Measurements from ENCODE around the gene GPC6.

Gene GPC6

DNA sequence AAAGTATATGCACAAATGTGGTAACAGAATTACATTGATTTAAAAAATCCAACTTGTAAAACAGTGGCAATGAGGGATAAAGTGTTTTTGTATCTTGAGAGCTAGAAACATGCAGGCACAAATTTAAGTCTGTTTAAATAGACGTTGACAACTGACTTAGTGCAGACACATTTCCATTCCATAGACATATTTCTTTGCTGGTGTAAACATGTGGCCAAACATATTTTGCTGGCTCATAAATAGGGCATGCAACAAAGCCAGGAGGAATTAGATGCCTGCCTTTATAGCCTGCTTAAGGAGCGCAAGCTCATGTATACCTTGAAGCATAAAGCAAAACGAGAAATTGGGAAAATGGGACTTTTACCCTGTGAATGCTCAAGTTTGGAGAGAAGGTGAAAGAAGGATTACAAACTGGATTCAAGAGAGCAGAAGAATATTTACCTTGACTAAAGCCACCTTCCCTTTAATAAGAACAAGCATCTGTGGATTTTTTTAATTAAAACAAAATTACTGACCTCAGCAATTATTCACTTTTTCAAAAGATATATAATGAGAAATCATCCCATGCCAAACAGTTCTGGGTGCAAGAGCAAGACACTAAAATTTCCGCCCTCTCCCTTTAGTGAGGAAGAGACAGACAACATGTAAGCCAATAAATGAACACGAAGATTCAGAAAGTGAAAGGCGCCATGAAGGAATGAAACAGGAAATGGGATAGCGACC lies 1181.9 kb downstream of the GPC6 start:
- DNase-seq = no peak

GRCh38 chr13:94411747-94412146 lies 1185.1 kb downstream of the GPC6 start:
- no peak for DNase-seq

DNA sequence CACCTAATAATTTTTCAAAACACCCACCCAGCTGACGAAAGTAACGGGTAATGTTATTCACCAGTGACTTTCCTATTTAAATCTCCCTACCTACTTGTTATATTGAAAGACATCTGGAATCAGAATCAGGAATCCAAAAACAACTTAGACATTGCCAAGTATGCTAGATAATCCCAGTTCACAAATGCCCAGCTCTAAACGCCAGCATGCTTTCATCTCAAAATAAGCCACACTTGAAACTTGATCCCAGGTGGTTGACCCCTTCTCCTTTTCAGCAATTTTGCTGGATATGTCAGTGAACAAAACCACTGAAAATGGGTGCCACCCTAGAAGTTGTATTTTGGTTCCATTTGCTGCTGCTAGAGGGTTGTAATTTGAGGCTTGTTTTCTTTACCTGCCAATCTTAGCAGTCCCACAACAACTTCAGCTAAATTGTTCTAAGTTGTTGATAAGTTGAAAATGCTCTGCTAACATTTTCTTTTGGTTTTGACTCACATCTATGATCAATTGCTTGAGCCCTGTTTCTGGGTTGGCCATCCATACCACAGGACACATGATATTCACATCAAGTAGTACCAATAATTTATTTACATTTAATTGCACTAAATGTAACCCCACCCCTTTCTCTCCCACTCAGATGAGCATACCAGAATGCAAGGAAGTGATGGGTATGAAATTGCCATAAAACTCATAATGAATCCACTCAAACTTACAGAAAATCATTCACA lies 1186.4 kb downstream of the GPC6 start:
- no peak for DNase-seq

GRCh38 chr13:94413598-94413944 lies 1187.0 kb downstream of the GPC6 start:
- no peak for DNase-seq

DNA sequence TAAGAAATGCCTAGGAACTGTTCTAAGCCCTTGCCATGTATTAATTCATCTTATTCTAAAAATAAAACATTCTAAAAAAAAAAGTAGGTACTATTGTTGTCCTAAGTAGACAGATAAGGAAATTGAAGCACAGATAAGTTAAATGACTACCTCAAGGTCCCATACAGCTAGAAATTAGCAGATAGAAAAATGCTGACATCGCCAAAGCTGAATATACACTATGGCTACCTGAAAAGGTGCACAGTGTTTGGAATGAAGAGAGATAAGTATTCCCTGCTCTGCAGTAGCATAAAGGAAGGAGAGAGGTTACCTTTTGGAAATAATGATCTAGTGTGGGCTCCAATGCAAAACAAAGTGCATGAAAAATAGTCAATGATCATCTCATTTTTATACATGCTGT lies 1187.5 kb downstream of the GPC6 start:
- no peak for DNase-seq

- peak; percentile 30 for DNase-seq
Observed at GRCh38 chr13:94414708-94415107, 1188.1 kb downstream of the GPC6 start.

DNA sequence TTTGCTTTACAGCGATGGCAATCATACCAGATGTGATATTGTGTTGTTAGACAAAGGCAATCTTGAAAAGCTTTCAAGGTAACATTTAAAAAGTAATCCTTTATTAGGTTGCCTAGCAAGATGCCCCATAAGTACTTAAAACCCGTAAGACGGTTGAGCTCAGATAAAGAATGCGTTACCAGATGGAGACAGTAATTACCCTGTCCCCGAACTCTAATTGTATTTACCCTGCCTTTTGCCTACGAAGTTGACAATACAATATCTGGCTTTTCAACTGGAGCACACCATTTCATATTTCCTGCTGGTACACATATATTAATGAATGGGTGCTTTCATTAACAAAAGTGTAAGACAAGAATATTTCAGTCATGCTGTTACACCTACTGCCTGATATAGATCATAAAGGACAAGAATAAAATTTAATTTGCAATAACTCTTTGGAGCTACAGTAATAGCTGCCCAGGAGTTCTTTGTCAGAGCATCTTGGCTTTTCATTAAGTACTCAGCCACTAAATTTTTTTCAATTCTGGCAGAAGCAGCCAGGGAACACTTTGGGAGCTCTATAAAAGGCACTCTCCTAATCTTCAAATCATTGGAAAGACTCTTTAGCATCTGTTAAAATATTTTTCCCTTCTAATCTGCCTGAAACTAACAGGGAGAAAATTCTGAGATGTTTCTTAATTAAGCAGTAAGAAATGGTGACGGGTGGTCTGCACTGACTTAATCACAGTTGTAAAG lies 1189.1 kb downstream of the GPC6 start:
- peak; percentile 83 for DNase-seq

- no peak for DNase-seq
Observed at GRCh38 chr13:94416454-94417080, 1190.0 kb downstream of the GPC6 start.

- no peak for DNase-seq
Observed at GRCh38 chr13:94417294-94417693, 1190.7 kb downstream of the GPC6 start.

- DNase-seq = no peak
Observed at GRCh38 chr13:94419304-94419924, 1192.8 kb downstream of the GPC6 start.

DNA sequence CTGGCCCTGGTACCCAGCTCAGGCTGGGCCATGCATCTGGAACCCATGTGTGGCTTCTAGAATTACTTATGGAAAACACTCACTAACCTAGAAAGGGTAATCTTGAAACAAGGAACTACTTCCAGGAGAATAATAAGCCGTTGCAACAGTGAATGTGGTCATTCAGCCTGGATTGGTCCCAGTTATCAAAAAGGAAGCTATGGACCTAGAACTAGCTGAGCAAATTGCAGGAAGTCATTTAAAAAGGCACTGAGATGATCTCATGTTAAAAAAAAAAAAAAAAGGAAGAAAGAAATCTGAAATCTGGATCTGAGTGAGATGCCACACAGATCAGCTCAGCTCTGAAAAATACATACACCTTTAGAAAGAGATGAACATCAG lies 1193.3 kb downstream of the GPC6 start:
- no peak for DNase-seq

- DNase-seq = no peak
Observed at GRCh38 chr13:94427313-94427953, 1200.8 kb downstream of the GPC6 start.

DNA sequence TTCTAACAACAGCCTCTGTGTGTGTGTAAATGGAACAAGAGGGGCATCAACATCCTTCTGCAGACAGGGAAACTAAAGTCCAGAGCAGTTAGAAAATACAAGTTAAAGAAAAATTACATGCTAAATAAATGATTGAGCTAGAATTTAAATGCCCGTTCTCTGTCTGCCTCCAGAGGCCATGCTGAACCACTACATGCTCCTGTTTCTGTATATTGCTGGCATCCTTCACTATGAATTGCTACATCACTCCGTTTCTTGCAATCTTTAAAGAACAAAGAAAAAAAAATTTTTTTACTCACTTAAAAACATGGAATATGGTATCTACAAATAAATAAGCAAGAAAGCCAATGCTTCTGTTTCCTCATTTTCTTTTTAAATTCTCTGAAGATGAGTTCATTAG lies 1205.0 kb downstream of the GPC6 start:
- DNase-seq = no peak

GRCh38 chr13:94431987-94432386 lies 1205.4 kb downstream of the GPC6 start:
- no peak for DNase-seq

GRCh38 chr13:94433055-94433961 lies 1206.7 kb downstream of the GPC6 start:
- DNase-seq = peak; percentile 76

GRCh38 chr13:94435604-94436226 lies 1209.1 kb downstream of the GPC6 start:
- peak; percentile 19 for DNase-seq

DNA sequence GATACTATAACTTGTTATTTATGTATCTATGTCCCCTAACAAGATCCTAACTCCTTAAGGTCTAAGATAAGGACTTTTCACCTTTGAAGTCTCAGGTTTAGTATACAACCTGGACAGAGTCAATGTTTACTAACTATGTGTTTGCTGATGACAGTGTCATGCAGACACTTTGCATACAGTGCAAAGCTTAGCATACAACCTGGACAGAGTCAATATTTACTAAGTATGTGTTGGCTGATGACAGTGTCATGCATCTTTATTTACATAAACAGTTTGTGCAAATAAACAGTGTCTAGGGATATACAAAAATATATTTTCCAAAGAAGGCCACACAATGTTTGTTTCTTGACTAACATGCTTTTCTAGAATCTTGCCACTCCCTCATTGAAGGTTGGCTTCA lies 1218.2 kb downstream of the GPC6 start:
- DNase-seq = no peak

GRCh38 chr13:94454334-94454733 lies 1227.7 kb downstream of the GPC6 start:
- no peak for DNase-seq

GRCh38 chr13:94454906-94455305 lies 1228.3 kb downstream of the GPC6 start:
- no peak for DNase-seq

DNA sequence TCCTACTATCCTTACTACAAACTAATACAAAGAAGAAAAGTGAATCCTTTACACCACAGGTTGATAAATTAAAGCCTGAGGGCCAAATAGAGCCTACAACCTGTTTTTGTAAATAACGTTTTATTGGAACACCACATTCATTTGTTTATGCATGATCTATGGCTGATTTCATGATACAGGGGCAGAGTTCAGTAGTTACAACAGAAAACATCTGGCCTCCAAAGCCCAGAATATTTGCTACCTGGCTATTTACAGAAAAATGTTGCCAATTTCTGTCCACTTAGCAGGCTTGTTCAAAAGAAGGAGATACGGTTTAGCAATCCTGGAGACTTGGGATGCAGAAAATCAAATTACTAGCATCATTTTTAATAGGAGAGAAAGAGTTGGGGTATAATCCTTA lies 1228.8 kb downstream of the GPC6 start:
- no peak for DNase-seq
